Sigmoid colon (tissue), 7 donors: ENCODE results near the gene ARHGAP18. TPM values are rescaled to one million over a fixed set of nuclear protein-coding genes. Genes with fewer than 3 reads are reported as not detected.

Experiments
- DNase-seq: peaks from one replicate; pipeline ENCODE4 v3.0.0-alpha.2; 2019
- H3K27ac ChIP-seq, 4 donors: fragments of 200-600 bp; sonication (generic); one replicate each; pipeline ENCODE4 v1.5.1; 2016 to 2019; ENCODE audit warnings: mild to moderate bottlenecking in 1 of 4
- H3K27me3 ChIP-seq, 3 donors: fragments of 200-600 bp; sonication (generic); one replicate each; pipeline ENCODE4 v1.5.1; 2019; ENCODE audit warnings: mild to moderate bottlenecking in 1 of 3
- H3K36me3 ChIP-seq, 4 donors: fragments of 200-600 bp; sonication (generic); one replicate each; pipeline ENCODE4 v1.5.1; 2016 to 2019
- H3K4me1 ChIP-seq, 4 donors: fragments of 200-600 bp; sonication (generic); one replicate each; pipeline ENCODE4 v1.5.1; 2017 to 2019
- H3K4me3 ChIP-seq, 4 donors: fragments of 200-600 bp; sonication (generic); one replicate each; pipeline ENCODE4 v1.5.1; 2017 to 2019; ENCODE audit warnings: mild to moderate bottlenecking in 2 of 4, moderate library complexity in 1 of 4
- H3K9me3 ChIP-seq, 4 donors: fragments of 200-600 bp in 3 of 4; sonication (generic) in 3 of 4; one replicate each; pipeline versions ENCODE4 v1.5.1 to v1.6.1; 2013 to 2019
- CTCF ChIP-seq, 4 experiments: fragments of 450-650 bp in 3 of 4; fragments of 200-600 bp in 1 of 4; IDR thresholded peaks; one replicate each; pipeline ENCODE4 v1.5.1; 2016 to 2019; ENCODE audit warnings: antibody characterized with exemption in 4 of 4, mild to moderate bottlenecking in 3 of 4, moderate library complexity in 2 of 4
- EP300 ChIP-seq, 4 donors: sonication (generic); formaldehyde crosslinking; IDR thresholded peaks; one replicate each; pipeline ENCODE4 v1.6.1; 2017; ENCODE audit warnings: antibody characterized with exemption in 4 of 4
- POLR2A ChIP-seq, 2 donors: fragments of 450-650 bp; IDR thresholded peaks; one replicate each; pipeline ENCODE4 v1.6.1; 2016; ENCODE audit warnings: antibody characterized with exemption in 2 of 2, mild to moderate bottlenecking in 2 of 2, moderate library complexity in 2 of 2
- POLR2AphosphoS5 ChIP-seq, 4 donors: sonication (generic); formaldehyde crosslinking; IDR thresholded peaks; one replicate each; pipeline ENCODE4 v1.6.1; 2017; ENCODE audit warnings: antibody characterized with exemption in 4 of 4
- WGBS, 2 donors: extraction: QIAGEN DNeasy Blood & Tissue Kit; methylation state at CpG; one replicate each; pipeline ENCODE4 v1.1.7; 2013; 5-methylcytosine and 5-hydroxymethylcytosine counted together
- intact Hi-C: fragments of 100-400 bp; cut with DNase I; formaldehyde crosslinking; loops from one replicate; pipeline ENCODE4 v1.15.1; 2023
- polyA plus RNA-seq, 3 donors: library from polyadenylated mRNA; stranded (reverse); fragments of 200-250 nt; gene quantifications; one replicate each; pipeline ENCODE4 v1.2.3, GENCODE V29; 2013
- total RNA-seq, 4 donors: library from RNA; depleted of rRNA; stranded (reverse); fragments of >200 nt; gene quantifications; one replicate each; pipeline ENCODE4 v1.1.0, GENCODE V29; 2016
- donor health status: healthy with polysubstance abuse.
- donor health status: Bipolar disorder and iron deficiency.
- donor health status: healthy.

The ARHGAP18 gene
- total and polyA plus RNA-seq, 7 donors: 9.2 to 16.9 (median 10.7) TPM

- TF ChIP-seq EP300 (IDR thresholded peaks at IDR 0.05) (no peak), POLR2AphosphoS5 (IDR thresholded peaks at IDR 0.05) (no peak), CTCF (IDR thresholded peaks at IDR 0.05) (no peak), POLR2A (IDR thresholded peaks at IDR 0.05) (no peak)
- Histone ChIP-seq H3K9me3 (no peaks in the 10 kb centered on the region), H3K36me3 (no peaks in the 10 kb centered on the region)
Observed at GRCh38 chr6:129632172-129632613, 77.8 kb downstream of the ARHGAP18 start.

GRCh38 chr6:129631070-129631469 lies 78.9 kb downstream of the ARHGAP18 start:
- Histone ChIP-seq H3K27me3 (no peaks in the 10 kb centered on the region), H3K36me3 (no peaks in the 10 kb centered on the region), H3K27ac (no peak overlapping the region), H3K9me3 (no peaks in the 10 kb centered on the region), H3K4me3 (no peak overlapping the region), H3K4me1 (no peaks in the 10 kb centered on the region)
- intact Hi-C loops: no loop called here
- DNase-seq: no peak
- WGBS, 2 donors: 75 to 80% methylated on average over 3 of the region's 3 CpGs
- TF ChIP-seq EP300 (IDR thresholded peaks at IDR 0.05) (no peak), POLR2A (IDR thresholded peaks at IDR 0.05) (no peak), CTCF (IDR thresholded peaks at IDR 0.05) (no peak), POLR2AphosphoS5 (IDR thresholded peaks at IDR 0.05) (no peak)

More at GRCh38 chr6:129632172-129632613, 77.8 kb downstream of the ARHGAP18 start:
- H3K4me1 ChIP-seq: no peaks in the 10 kb centered on the region
- H3K27ac ChIP-seq: no peak overlapping the region
- intact Hi-C loops: no loop called here
- H3K27me3 ChIP-seq: no peaks in the 10 kb centered on the region
- DNase-seq: no peak
- H3K4me3 ChIP-seq: no peak overlapping the region

- Histone ChIP-seq H3K4me1 (no peaks in the 10 kb centered on the region), H3K4me3 (no peak overlapping the region), H3K27me3 (no peaks in the 10 kb centered on the region), H3K9me3 (no peaks in the 10 kb centered on the region), H3K36me3 (no peaks in the 10 kb centered on the region), H3K27ac (no peak overlapping the region)
- DNase-seq: no peak
- WGBS, 2 donors: 72 to 74% methylated on average over 1 of the region's 1 CpG
- TF ChIP-seq POLR2AphosphoS5 (IDR thresholded peaks at IDR 0.05) (no peak), CTCF (IDR thresholded peaks at IDR 0.05) (no peak), EP300 (IDR thresholded peaks at IDR 0.05) (no peak), POLR2A (IDR thresholded peaks at IDR 0.05) (no peak)
- intact Hi-C loops: no loop called here
Observed at GRCh38 chr6:129630596-129630995, 79.4 kb downstream of the ARHGAP18 start.

- Histone ChIP-seq H3K36me3 (no peaks in the 10 kb centered on the region), H3K4me1 (no peaks in the 10 kb centered on the region), H3K9me3 (no peaks in the 10 kb centered on the region), H3K4me3 (no peak overlapping the region), H3K27me3 (no peaks in the 10 kb centered on the region), H3K27ac (no peak overlapping the region)
- WGBS, 2 donors: 96 to 97% methylated on average over 2 of the region's 2 CpGs
- TF ChIP-seq POLR2A (IDR thresholded peaks at IDR 0.05): no peak
- intact Hi-C loops: no loop called here
- no peak for DNase-seq
Observed at GRCh38 chr6:129628101-129628815, 81.7 kb downstream of the ARHGAP18 start.

- Histone ChIP-seq H3K4me1 (no peaks in the 10 kb centered on the region), H3K36me3 (no peaks in the 10 kb centered on the region), H3K27me3 (no peaks in the 10 kb centered on the region), H3K4me3 (no peak overlapping the region), H3K27ac (no peak overlapping the region), H3K9me3 (no peaks in the 10 kb centered on the region)
- intact Hi-C loops: no loop called here
- TF ChIP-seq POLR2AphosphoS5 (IDR thresholded peaks at IDR 0.05): no peak
- TF ChIP-seq EP300 (IDR thresholded peaks at IDR 0.05): no peak
- TF ChIP-seq POLR2A (IDR thresholded peaks at IDR 0.05): no peak
- no peak for TF ChIP-seq CTCF (IDR thresholded peaks at IDR 0.05)
- WGBS, 2 donors: 92 to 93% methylated on average over 5 of the region's 5 CpGs
- no peak for DNase-seq
Observed at GRCh38 chr6:129624488-129624887, 85.5 kb downstream of the ARHGAP18 start.
